Measurements from ENCODE around the gene DDX59. TPM values are rescaled to one million over a fixed set of nuclear protein-coding genes. Genes with fewer than 3 reads are reported as not detected.

The DDX59 gene
- total RNA-seq, 3 donors from 2014 or later (not counting 1 experiment from before 2014, with no cell fraction given) = 31.9 to 39.9 (median 38.7) TPM

DNA sequence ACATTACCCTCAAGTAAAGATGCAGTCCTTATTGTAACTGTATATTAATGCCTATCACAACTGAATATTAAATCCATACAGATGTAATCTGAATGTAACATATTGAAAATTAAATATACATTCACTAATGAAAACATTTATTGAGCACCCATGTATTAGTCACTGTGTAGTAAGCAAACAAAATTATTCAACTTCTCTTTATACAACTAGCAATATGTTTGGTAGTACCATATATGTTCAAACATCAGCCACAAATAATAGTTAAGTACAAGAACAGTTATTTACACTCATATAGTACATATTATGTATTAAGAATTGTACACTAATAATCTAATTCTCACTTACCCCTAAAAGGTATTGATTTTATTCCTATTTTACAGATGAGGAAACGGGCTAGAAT lies 67.1 kb downstream of the DDX59 start:
- no peaks in the 10 kb centered on the region for H3K4me1 ChIP-seq (ENCODE audit: control insufficient read depth, insufficient read depth, low read length)
- Mint-ChIP-seq H3K27ac (no peak overlapping the region), H3K4me3 (no peak overlapping the region), H3K27me3 (ENCODE audit: low read depth in 2 of 2) (no peaks in the 10 kb centered on the region), H3K9me3 (no peaks in the 10 kb centered on the region), H3K4me1 (no peaks in the 10 kb centered on the region), H3K36me3 (no peaks in the 10 kb centered on the region)
- no peak overlapping the region for H3K27ac ChIP-seq (ENCODE audit: low read length)
- no peak for DNase-seq
- H3K36me3 ChIP-seq (ENCODE audit: control insufficient read depth, insufficient read depth, low read length) = no peaks in the 10 kb centered on the region
- no CpG with 5 or more reads among the region's 1 CpG for WGBS (ENCODE audit: insufficient coverage)
- no peaks in the 10 kb centered on the region for H3K27me3 ChIP-seq (ENCODE audit: control insufficient read depth, insufficient read depth, low read length)
- intact Hi-C loops (cut with micrococcal nuclease) = no loop called here
- TF ChIP-seq, protein P1, sequence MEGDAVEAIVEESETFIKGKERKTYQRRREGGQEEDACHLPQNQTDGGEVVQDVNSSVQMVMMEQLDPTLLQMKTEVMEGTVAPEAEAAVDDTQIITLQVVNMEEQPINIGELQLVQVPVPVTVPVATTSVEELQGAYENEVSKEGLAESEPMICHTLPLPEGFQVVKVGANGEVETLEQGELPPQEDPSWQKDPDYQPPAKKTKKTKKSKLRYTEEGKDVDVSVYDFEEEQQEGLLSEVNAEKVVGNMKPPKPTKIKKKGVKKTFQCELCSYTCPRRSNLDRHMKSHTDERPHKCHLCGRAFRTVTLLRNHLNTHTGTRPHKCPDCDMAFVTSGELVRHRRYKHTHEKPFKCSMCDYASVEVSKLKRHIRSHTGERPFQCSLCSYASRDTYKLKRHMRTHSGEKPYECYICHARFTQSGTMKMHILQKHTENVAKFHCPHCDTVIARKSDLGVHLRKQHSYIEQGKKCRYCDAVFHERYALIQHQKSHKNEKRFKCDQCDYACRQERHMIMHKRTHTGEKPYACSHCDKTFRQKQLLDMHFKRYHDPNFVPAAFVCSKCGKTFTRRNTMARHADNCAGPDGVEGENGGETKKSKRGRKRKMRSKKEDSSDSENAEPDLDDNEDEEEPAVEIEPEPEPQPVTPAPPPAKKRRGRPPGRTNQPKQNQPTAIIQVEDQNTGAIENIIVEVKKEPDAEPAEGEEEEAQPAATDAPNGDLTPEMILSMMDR (IDR thresholded peaks at IDR 0.05) = no peak
- no peaks in the 10 kb centered on the region for H3K9me3 ChIP-seq (ENCODE audit: control insufficient read depth, insufficient read depth, low read length)
- H3K4me3 ChIP-seq (ENCODE audit: low read length) = no peak overlapping the region
- ATAC-seq = no peak

Other genes with a start within 250 kb of the DDX59 start
- under 1 TPM; 0.40 to 0.48 (median 0.40) TPM for gene KIF14, start 49.2 kb downstream of the DDX59 start, total RNA-seq
- gene CAMSAP2, start 69.0 kb upstream of the DDX59 start, total RNA-seq = under 1 TPM; 0.25 to 0.89 (median 0.50) TPM
- 1 to 10 TPM; 2.1 to 9.4 (median 2.7) TPM for gene GPR25, start 203.1 kb upstream of the DDX59 start, total RNA-seq
- under 1 TPM in 2 of 3 donors, not detected in 1; 0.13 to 0.18 TPM for gene INAVA, start 225.0 kb upstream of the DDX59 start, total RNA-seq